ENCODE results near the gene OR5A1.

GRCh38 chr11:59479906-59480305 lies 43.6 kb downstream of the OR5A1 start:
- TF ChIP-seq CTCF (IDR thresholded peaks at IDR 0.05) (no peak), POLR2A (IDR thresholded peaks at IDR 0.05) (no peak), EP300 (IDR thresholded peaks at IDR 0.05) (no peak), POLR2AphosphoS5 (IDR thresholded peaks at IDR 0.05) (no peak)
